CD4-positive, alpha-beta T cell treated with Interleukin-6 for 4 hours (primary cell): ENCODE measurements around the gene SRGAP2.
"Not testable (repeated sequence)": the region's sequence is repeated elsewhere in the genome, so short reads cannot be mapped to it uniquely, and the experiment has no call there.

Source experiments
- DNase-seq: peaks from one replicate; pipeline ENCODE4 v3.0.0-alpha.2; 2020; ENCODE audit warnings: mixed read lengths

SRGAP2 gene

GRCh38 chr1:206203364-206204158 lies at the start of gene SRGAP2:
Gene SRGAP2 (plus strand): TSS chr1:206203541. CDS start chr1:206205971, 2,430 bp downstream.
- peak; percentile 42 for DNase-seq

- DNase-seq, result not testable (repeated sequence)
Observed at GRCh38 chr1:206167350-206168029, 35.9 kb upstream of the SRGAP2 start.

- not testable (repeated sequence) for DNase-seq
Observed at GRCh38 chr1:206169794-206170193, 33.5 kb upstream of the SRGAP2 start.

GRCh38 chr1:206173110-206173719 lies 30.1 kb upstream of the SRGAP2 start:
- DNase-seq, result not testable (repeated sequence)

- not testable (repeated sequence) for DNase-seq
Observed at GRCh38 chr1:206174182-206174868, 29.0 kb upstream of the SRGAP2 start.

- not testable (repeated sequence) for DNase-seq
Observed at GRCh38 chr1:206175459-206176113, 27.8 kb upstream of the SRGAP2 start.

GRCh38 chr1:206176114-206176502 lies 27.2 kb upstream of the SRGAP2 start:
- DNase-seq, result not testable (repeated sequence)

- not testable (repeated sequence) for DNase-seq
Observed at GRCh38 chr1:206178061-206178989, 25.0 kb upstream of the SRGAP2 start.

GRCh38 chr1:206179666-206180065 lies 23.7 kb upstream of the SRGAP2 start:
- DNase-seq, result not testable (repeated sequence)

GRCh38 chr1:206182368-206183317 lies 20.7 kb upstream of the SRGAP2 start:
- DNase-seq, result not testable (repeated sequence)

- not testable (repeated sequence) for DNase-seq
Observed at GRCh38 chr1:206183788-206184187, 19.6 kb upstream of the SRGAP2 start.

GRCh38 chr1:206185778-206186177 lies 17.6 kb upstream of the SRGAP2 start:
- not testable (repeated sequence) for DNase-seq

- DNase-seq, result not testable (repeated sequence)
Observed at GRCh38 chr1:206186826-206187225, 16.5 kb upstream of the SRGAP2 start.

GRCh38 chr1:206195182-206195581 lies 8.2 kb upstream of the SRGAP2 start:
- DNase-seq, result not testable (repeated sequence)

GRCh38 chr1:206196748-206197424 lies 6.5 kb upstream of the SRGAP2 start:
- not testable (repeated sequence) for DNase-seq

GRCh38 chr1:206202789-206203363 lies 465 bp upstream of the SRGAP2 start, which contains the start of gene FAM72A:
Gene FAM72A (minus strand): TSS chr1:206202839. CDS start chr1:206202025, 814 bp downstream.
- DNase-seq, result peak; percentile 97

GRCh38 chr1:206204159-206204511 lies 794 bp downstream of the SRGAP2 start:
- not testable (repeated sequence) for DNase-seq

GRCh38 chr1:206204871-206205270 lies 1.5 kb downstream of the SRGAP2 start:
- peak; percentile 1 for DNase-seq

- not testable (repeated sequence) for DNase-seq
Observed at GRCh38 chr1:206205569-206205968, 2.2 kb downstream of the SRGAP2 start.
